GM21529 (cell line): ENCODE results near the gene OASL.
"Not testable (repeated sequence)": the region's sequence is repeated elsewhere in the genome, so short reads cannot be mapped to it uniquely, and the experiment has no call there.

Experiments used
- ATAC-seq: cut with Tn5 transposase; IDR thresholded peaks from one replicate; pipeline ENCODE4 v1.9.1; 2021; ENCODE audit not compliant: unreplicated experiment

The OASL gene

DNA sequence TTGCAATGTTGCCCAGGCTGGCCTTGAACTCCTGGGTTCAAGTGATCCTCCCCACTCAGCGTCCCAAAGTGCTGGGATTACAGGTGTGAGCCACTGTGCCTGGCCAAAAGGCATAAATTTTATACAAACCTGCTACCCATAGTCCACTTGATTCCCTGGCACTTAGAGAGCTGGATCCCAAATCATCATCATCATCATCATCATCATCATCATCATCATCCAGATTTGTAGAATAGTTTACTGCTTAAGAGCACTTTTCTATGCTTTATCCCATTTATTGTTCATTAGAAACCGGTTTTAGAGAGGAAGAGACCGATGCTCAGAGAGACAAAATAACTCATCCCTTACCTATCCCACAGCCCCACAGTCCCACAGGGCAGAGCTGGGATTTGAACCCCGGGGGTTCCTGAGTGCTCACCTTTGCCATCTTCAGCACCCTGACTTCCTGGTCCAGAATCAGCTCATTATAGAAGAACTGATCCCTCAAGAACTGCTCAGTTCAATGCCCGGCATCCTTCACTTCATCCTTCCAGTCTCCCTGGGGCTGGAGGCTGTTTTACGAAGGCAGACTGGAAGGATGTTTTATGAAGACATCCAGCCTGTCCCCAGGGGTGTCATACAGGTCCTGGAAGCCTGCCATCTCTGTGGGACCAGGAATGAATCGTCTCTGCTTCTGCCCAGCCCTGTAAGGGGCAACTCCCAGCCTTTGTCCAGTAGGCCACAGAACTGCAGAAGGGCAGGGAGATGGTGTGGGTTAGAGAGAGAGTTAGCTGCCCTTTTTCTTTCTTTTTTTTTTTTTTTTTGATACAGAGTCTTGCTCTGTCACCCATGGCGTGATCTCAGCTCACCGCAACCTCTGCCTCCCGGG is 20.2 kb upstream of the OASL start:
- peak; percentile 14 for ATAC-seq

DNA sequence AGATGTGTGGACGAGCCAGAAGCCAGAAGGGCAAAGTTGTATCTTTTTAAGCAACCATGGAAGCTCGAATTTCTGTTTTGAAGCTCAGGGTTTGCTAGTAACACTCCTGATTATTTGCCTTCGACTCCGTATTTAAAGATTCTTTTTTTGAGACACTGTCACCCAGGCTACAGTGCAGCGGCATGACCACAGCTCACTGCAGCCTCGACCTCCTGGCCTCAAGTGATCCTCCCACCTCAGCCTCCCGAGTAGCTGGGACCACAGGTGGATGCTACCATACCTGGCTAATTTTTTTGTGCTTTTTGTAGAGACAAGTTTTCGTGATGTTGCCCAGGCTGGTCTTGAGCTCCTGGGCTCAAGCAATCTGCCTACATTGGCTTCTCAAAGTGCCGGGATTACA is 18.7 kb upstream of the OASL start:
- no peak for ATAC-seq

DNA sequence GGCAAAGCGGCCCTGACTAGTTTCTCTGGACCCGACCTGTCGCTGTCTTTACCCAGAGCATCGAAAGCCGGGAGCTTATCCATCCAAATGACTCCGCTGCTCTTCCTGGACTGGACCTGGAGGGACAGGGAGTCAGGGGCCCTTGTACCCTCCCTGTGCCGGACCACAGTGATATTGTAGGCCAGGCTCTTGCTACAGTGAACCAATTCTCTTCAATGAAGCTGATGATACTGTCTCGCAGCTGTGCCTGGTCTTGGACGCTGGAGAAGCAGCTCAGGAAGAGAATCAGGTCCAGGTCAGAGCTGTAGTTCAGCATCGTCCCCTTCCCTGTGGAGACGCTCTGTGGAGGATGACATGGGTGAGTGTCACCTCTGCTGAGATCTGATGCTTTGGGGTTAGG is 14.7 kb upstream of the OASL start:
- no peak for ATAC-seq

DNA sequence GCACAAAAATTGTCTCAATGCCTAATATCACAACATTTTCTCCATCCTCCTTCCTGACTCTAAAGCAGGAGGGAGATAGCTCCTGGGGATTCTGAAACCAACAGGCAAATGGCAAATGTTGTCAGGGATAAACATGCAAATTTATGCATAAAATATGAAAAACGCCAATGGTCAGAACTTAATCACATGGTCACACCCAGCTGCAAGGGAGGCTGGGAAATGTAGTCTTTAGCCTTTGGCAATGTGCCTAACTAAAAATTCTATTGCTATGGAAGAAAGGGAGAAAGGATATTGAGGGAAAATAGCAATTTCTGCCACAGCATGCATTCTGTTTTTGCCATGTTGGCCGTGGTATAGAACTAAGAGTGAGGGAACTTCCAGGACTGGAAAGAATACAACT is 11.7 kb upstream of the OASL start:
- no peak for ATAC-seq

DNA sequence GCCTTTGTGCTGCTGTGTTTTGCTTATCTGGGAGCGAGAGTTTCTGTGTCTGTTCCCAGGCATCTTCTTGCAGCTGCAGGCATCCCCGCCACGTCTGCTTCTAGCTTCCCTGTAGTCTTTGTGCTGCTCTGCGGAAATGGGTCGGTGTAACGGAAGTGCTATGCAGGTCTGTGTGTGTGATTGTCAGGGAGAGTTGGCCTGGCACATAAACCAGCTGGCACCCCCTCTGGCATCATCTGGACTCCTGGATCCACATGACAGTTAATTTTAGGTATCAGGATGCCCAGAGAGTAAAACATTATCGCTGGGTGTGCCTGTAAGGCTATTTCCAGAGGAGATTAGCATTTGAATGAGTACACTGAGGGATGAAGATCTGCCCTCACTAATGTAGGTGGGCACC is 9.4 kb upstream of the OASL start:
- no peak for ATAC-seq

DNA sequence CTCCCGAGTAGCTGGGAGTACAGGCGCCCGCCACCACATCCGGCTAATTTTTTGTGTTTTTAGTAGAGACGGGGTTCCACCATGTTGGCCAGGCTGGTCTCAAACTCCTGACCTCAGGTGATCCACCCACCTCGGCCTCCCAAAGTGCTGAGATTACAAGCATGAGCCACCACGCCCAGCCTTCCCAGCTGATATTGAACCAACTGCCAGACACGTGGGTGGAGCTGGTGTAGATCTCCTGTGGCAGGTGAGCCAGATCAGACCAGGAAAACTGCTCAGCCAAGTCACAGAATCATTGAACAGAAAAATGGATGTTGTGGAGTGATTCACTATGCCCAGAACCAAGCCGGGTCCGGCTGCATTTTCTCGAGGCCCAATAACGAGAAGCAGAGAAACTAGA is 8.4 kb upstream of the OASL start:
- not testable (repeated sequence) for ATAC-seq

DNA sequence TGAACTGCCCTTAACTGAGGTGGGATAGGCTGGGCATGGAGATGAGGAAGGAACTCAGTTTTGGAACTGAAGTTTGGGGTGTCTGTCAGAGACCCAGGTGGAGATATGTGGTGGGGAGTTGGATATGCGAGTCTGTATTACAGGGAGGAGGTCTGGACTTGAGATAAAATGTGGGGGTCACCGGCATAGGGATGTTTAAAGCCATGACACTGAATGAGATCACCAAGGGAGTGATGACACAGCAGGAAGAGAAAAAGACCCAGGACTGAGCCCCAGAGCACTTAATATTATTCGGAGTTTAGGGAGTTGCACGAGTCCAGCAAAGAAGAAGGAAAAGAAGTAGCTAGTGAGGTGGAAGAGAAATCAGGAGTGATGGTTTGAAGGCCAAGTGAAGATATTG is 4.0 kb upstream of the OASL start:
- no peak for ATAC-seq

DNA sequence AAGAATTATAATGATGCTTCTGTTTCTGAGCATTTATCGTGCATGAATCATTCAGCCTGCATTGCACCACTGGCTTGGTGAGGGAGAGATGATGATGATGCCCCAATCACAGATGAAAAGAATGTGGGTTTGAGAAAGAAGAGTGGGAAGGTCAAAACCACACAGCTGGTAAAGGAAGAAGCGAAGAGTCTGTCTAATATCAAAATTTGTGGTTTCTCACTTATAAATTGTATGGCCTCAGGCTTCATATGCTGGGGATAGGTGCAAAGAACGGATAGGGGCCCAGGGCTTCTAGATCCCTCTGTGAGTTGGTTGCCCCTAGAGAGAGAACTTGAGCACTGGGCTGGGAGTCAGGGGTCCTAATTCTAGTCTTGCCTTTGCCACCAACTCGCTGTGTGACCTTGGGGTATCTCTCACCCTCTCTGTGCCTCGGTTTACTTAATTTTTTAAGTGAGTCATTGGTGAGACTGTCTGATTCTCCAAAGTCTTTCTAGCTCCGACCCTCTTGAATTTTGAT is 2.2 kb downstream of the OASL start:
- no peak for ATAC-seq

DNA sequence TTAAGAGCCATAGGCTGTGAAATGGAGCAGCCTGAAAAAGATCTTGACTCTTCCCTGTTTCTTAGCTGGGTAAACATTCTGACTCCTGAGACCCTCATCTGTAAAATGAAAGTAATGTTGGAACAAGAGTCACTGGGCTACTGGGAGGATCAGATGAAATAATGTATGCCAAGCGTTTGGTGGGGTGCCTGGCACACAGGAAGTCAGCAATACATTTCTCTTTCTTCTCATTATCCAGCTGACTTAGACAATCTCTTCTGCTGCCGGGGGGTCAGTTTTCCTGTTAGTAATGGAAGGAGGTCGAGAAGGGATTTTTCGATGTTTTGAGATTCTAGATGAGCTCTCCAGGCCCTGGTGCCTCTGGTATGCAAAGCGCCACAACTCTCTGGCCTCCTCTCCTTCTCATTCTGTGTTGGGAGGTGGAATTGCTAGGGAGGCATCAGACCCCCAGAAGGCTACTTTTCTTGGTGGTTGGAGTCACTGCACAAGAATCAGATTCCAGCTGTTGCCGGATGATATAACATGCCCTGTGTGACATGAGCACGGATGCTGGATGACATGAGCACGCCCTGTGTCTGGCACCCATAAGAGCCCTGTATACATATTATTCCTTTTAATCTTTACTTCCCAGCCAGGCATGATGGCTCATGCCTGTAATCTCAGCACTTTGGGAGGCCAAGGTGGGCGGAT is 4.3 kb downstream of the OASL start:
- no peak for ATAC-seq

DNA sequence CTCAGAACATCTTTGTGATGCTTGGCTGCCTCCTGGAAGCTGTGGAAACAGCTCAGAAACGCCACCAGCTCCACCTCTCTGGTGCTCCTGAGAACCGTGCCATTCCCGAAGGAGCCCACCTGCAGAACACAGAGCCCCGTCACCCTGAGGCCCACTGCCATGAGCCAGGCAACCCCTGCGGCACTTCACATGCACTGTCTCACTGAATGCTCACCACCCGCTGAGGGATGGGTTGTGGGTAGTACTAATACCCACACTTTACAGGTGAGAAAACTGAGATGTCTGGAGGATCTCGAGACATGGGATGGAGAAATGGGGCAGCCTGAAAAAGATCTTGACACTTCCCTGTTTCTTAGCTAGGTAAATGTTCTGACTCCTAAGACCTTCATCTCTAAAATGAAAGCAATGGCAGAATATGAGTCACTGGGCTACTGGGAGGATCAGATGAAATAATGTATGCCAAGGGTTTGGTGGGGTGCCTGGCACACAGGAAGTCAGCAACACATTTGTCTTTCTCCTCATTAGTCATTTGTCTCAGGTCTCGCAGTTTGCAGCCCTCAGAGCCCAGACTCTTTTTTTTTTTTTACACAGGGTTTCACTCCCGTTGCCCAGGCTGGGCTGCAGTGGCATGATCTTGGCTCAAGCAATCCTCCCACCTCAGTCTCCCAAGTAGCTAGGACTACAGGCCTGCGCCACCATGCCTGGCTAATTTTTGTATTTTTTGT is 5.3 kb downstream of the OASL start:
- ATAC-seq: no peak

DNA sequence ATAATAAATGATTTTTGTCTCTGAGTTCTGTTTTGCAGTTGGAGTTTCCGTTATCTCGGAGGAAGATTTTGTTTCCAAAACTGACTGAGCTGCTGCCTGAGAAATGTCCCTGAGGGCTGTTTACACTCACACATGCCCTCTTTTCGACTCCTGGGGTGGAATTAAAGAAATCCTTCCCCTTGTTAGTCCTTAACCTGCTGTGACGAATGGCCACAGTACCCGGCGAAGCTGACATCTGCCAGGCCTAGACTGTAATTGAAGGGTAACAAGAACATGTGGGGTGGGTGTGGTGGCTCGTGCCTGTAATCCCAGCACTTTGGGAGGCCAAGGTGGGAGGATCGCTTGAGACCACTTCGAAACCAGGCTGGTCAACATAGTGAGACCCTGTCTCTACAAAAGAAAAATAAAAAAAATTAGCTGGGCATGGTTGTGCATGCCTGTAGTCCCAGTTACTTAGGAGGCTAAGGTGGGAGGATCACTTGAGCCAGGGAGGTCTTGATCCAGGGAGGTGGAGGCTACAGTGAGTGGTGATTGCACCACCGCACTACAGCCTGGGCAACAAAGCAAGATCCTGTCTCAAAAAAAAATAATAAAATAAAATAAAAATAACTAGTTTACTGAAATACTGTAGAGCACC is 8.4 kb downstream of the OASL start:
- no peak for ATAC-seq

DNA sequence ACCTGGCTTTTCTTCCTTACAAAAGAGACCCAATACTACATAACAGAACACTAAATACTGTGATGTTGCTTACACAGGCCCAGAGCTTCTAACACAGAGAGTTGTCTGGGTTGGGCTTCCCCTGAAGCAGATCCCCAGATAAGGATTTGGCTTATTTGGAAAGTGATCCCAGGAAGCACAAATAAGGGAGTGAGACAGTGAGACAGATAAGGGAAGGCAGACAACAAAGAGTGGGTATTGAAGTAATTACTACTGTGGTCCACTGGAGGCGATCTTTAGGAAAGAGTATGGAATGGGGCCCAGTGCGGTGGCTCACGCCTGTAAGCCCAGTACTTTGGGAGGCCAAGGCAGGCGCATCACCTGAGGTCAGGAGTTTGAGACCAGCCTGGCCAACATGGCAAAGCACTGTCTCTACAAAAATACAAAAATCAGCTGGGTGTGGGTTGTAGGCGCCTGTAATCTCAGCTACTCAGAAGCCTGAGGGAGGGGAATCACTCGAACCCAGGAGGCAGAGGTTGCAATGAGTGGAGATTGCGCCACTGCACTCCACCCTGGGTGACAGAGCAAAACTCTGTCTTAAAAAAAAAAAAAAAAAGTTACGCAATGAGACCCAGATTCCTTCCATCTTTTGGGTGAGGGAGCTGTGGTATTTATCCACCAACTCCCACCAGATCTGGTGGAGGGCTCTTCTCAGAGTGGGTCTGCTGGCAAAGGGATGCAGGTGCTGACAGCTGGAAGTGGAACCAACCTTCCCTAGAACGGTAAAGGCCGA is 12.6 kb downstream of the OASL start:
- ATAC-seq: no peak

DNA sequence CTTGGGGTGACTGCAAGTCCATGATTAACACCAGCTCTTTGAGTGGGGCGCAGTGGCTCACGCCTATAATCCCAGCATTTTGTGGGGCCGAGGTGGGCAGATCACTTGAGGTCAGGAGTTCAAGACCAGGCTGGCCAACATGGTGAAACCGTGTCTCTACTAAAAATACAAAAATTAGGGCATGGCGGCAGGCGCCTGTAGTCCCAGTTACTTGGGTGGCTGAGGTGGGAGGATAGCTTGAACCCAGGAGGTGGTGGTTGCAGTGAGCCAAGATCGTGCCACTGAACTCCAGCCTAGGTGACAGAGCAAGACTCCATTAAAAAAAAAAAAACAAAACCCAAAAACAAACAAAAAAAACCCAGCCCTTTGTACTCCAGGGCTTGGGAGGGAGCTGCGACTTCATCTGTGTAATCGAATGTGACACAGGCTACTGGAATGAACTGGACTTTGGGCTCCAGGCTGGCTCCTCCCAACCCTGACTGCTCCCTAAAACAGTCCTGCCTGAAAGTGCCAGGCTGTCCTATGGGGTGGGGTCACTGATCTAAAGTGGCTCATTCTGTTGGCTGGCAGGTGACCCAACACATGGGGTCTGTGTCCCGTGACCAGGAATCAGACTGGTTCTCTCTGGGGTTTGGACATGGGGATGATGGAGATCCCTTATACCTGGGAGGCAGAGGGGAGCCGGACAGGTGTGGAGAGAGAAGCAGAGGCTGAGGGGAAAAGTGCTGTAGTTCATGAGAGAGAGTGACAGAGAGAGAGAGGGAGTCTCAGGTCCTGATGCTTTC is 13.4 kb downstream of the OASL start:
- no peak for ATAC-seq

DNA sequence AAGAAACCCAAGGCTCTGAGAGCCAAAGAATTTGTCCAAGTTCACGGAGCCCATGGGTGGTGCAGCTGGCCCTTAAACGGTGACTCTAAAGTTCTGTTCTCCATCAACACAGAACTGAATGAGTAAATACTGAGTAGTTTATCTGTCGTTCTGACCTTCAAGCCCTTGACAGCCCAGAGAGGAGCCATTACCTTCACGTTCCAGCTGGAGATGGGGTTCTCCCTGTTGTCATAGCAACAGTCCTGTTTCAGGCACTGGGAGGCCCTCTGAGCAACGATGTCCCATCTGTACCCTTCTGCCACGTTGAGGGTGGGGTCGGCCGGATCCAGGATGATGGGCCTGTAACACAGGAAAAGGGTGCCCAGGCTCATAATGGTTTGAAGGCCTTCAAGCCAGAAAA is 15.2 kb downstream of the OASL start:
- ATAC-seq: no peak

DNA sequence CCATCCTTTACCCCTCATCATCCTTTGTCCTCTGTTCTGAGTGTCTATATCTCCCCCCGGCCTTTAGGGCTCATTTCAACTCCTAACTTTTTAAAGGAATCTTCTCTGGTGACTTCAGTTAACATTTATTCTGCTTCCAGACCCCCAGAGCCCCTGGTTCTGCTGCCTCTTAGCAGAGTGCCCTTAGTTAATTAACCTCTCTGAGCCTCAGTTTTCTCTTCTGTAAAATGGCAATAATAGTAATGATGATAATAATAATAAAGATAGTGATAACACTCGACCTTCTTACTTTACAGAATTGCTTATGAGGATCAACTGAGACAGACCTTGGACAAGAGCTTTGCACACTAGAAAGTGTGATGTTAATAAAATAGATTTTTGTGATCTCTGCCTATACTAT is 16.3 kb downstream of the OASL start:
- ATAC-seq: no peak

DNA sequence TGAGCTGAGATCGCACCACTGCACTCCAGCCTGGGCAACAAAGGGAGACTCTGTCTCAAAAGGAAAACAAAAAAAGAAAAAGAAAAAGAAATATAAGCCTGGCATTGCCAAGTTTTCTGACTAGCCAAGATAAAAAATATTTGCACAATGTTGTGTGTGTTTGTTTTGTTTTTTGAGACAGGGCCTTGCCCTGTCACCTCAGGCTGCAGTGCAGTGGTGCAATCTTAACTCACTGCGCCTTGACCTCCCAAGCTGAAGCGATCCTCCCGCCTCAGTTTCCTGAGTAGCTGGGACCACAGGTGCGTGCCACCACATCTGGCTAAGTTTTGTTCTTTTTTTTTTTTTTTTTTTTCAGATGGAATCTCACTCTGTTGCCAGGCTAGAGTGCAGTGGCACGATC is 17.3 kb downstream of the OASL start:
- ATAC-seq: no peak

DNA sequence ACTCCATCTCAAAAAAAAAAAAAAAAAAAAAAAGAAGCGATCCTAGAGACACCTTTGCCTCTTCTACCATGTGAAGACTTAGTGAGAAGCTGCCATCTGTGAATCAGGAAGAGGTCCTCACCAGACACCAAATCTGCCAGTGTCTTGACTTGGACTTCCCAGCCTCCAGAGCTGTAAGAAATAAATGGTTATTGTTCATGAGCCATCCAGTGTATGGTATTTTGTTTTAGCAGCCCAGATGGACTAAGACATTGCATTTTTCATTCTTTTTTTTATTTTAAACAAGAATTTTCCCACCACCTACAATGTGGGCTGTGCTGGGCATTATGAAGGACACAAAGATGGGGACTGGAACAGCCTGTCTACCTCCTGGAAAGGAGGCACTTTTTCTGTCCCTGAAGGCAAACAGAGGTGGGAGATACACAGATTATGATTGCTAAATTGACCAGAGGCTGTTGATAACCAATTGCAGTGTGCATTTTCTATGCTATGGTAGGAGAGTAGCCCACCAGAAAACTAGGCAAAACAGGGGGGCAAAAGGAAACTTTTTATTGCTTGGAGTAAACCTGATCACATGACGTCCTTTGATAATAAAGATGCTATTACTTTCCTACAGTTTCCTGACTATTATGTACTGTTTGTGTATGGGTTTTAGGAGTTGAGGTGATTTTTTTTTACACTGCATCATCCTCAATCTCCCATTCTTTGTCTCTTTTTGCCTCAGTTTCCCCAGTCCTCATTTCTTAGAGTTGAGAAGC is 20.0 kb downstream of the OASL start:
- no peak for ATAC-seq

DNA sequence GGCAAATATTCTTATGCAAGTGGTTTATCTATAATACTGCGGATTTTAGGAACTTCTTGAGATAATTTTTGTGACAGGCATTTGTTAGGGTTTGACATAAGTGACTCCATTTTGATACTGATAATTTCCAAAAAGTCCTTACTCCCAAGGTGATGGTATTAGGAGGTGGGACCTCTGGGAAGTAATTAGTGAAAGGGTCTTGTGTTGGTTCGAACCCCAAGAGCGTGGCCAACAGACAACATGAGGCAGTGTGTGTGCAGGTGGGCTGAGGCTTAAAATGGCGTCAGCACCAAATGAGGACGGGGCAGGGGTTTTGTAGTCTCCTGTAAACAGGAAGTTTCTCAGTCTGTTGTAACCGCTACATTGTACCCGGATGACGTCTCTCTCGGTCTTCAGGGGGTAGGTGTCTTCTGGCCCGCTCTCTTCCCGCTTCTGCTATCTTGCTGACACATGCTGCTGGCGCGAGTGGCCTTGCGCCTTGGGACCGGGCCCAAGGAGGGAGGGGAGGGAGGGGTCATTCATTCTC is 21.0 kb downstream of the OASL start:
- no peak for ATAC-seq
